SJSA1 (cell line): ENCODE data around the gene RHBDF2. TPM values are rescaled to one million over a fixed set of nuclear protein-coding genes. Genes with fewer than 3 reads are reported as not detected.
A peak's percentile ranks its signal among the peaks of the same experiment; 100 is the strongest.

Experiments used
- DNase-seq, 2 experiments: peaks; one replicate each; pipeline ENCODE4 v3.0.0-alpha.2; 2015 to 2020; ENCODE audit warnings: low spot score in 2 of 2, low read depth in 1 of 2
- H3K27ac ChIP-seq: fragments of 250-450 bp; sonication (Bioruptor Pico); 2 replicates; pipeline ENCODE4 v1.5.1; 2020; ENCODE audit warnings: mild to moderate bottlenecking, moderate library complexity
- H3K27me3 ChIP-seq: fragments of 250-450 bp; sonication (Bioruptor Pico); replicated peaks from 2 replicates; pipeline ENCODE4 v1.5.1; 2020; ENCODE audit warnings: mild to moderate bottlenecking, moderate library complexity
- H3K36me3 ChIP-seq: fragments of 250-450 bp; sonication (Bioruptor Pico); 2 replicates; pipeline ENCODE4 v1.5.1; 2020; ENCODE audit warnings: mild to moderate bottlenecking
- H3K4me1 ChIP-seq: fragments of 250-450 bp; sonication (Bioruptor Pico); replicated peaks from 2 replicates; pipeline ENCODE4 v1.6.1; 2021; ENCODE audit warnings: mild to moderate bottlenecking
- H3K4me3 ChIP-seq: fragments of 250-450 bp; sonication (Bioruptor Pico); 2 replicates; pipeline ENCODE4 v1.5.1; 2020; ENCODE audit warnings: mild to moderate bottlenecking
- H3K9me3 ChIP-seq: fragments of 250-450 bp; sonication (Bioruptor Pico); replicated peaks from 2 replicates; pipeline ENCODE4 v1.5.1; 2020; ENCODE audit warnings: mild to moderate bottlenecking
- total RNA-seq: library from RNA; depleted of rRNA; stranded (reverse); fragments of >200 nt; shearing (Covaris generic); gene quantifications from 2 replicates; pipeline ENCODE4 v1.2.3, GENCODE V29; 2014

RHBDF2 gene
- total RNA-seq, 1 experiment from 2014 or later: 5.8 TPM

- Histone ChIP-seq H3K36me3 (no peaks in the 10 kb centered on the region; the same call in 1 of the 2 replicates), H3K4me1 (peaks cover 35% of the 10 kb centered on the region), H3K27ac (no peak overlapping the region), H3K27me3 (no peaks in the 10 kb centered on the region), H3K9me3 (no peaks in the 10 kb centered on the region), H3K4me3 (no peak overlapping the region)
- DNase-seq: no peak
Observed at GRCh38 chr17:76439314-76439928, 61.8 kb downstream of the RHBDF2 start.

- Histone ChIP-seq H3K27ac (no peak overlapping the region), H3K9me3 (no peaks in the 10 kb centered on the region), H3K4me3 (no peak overlapping the region), H3K27me3 (no peaks in the 10 kb centered on the region), H3K4me1 (peaks cover 29% of the 10 kb centered on the region), H3K36me3 (no peaks in the 10 kb centered on the region; the same call in 1 of the 2 replicates)
- no peak for DNase-seq
Observed at GRCh38 chr17:76438906-76439305, 62.3 kb downstream of the RHBDF2 start.

DNA sequence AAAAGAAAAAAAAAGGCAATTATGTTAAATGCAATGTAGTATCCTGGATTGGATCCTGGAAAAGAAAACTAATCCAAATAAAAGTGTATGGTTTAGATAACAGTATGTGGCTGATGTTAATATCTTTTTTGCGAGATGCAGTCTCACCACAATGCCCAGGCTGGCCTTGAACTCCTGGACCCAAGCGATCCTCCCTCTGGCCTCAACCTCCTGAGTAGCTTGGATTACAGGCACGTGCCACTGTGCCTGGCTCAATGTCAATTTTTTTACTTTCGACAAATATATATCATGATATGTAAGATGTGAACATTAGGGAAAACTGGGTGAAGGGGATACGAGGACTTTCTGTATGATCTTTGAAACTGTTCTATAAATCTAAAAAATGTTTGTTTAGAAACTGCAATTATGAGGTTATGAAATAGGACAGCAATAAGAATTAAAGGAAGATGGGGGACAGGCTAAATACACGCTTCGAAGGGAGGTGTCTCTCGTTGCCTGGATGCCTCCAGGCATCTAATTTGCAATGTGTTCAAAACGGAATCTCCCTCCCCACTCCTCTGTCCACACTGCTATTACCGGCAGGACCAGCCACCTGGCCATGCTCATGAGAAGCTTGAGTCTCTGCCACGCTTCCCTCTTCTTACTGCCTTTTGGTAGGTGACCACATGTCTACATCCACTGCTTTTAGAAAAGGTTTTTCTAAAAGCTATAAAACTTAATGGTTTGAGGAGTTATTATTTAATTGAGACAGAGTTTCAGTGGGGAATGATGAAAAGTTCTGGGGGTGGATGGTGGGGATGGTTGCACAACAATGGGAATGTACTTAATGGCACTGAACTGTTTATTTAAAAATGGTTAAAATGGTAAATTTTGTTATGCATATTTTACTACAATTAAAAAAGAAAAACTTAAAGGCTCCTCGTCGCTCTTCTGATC, 63.5 kb downstream of the RHBDF2 start:
- H3K27ac ChIP-seq: no peak overlapping the region
- no peak overlapping the region for H3K4me3 ChIP-seq
- H3K36me3 ChIP-seq: no peaks in the 10 kb centered on the region; the same call in 1 of the 2 replicates
- H3K4me1 ChIP-seq: peaks cover 18% of the 10 kb centered on the region
- no peaks in the 10 kb centered on the region for H3K9me3 ChIP-seq
- H3K27me3 ChIP-seq: no peaks in the 10 kb centered on the region
- DNase-seq: no peak

DNA sequence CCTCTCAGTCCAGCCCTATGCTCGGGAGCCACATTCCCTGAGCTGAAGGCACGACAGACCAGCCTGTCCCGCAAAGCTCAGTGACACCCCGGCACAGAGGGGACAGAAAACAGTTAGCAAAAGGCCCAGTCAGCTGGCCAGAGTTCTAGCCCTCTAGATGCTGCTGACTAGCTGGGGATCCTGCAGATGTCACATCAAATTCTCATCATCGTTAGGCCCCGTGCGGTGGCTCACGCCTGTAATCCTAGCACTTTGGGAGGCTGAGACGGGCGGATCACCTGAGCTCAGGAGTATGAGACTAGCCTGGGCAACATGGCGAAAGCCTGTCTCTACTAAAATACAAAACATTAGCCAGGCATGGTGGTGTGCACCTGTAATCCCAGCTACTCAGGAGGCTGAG, 65.5 kb downstream of the RHBDF2 start:
- peaks cover 15% of the 10 kb centered on the region for H3K4me1 ChIP-seq
- DNase-seq: no peak
- no peak overlapping the region for H3K4me3 ChIP-seq
- H3K36me3 ChIP-seq: no peaks in the 10 kb centered on the region; the same call in 1 of the 2 replicates
- no peaks in the 10 kb centered on the region for H3K9me3 ChIP-seq
- no peak overlapping the region for H3K27ac ChIP-seq
- no peaks in the 10 kb centered on the region for H3K27me3 ChIP-seq

- no peak for DNase-seq
Observed at GRCh38 chr17:76434870-76435269, 66.4 kb downstream of the RHBDF2 start.

GRCh38 chr17:76433693-76434092, 67.5 kb downstream of the RHBDF2 start:
- H3K9me3 ChIP-seq: no peaks in the 10 kb centered on the region
- H3K27ac ChIP-seq: no peak overlapping the region
- no peaks in the 10 kb centered on the region for H3K27me3 ChIP-seq
- DNase-seq: no peak
- H3K36me3 ChIP-seq: no peaks in the 10 kb centered on the region; the same call in 1 of the 2 replicates
- H3K4me1 ChIP-seq: peaks cover 11% of the 10 kb centered on the region
- H3K4me3 ChIP-seq: no peak overlapping the region

More at GRCh38 chr17:76434870-76435269, 66.4 kb downstream of the RHBDF2 start:
- H3K9me3 ChIP-seq: no peaks in the 10 kb centered on the region
- no peak overlapping the region for H3K4me3 ChIP-seq
- no peaks in the 10 kb centered on the region for H3K27me3 ChIP-seq
- no peak overlapping the region for H3K27ac ChIP-seq
- peaks cover 20% of the 10 kb centered on the region for H3K4me1 ChIP-seq
- no peaks in the 10 kb centered on the region; the same call in 1 of the 2 replicates for H3K36me3 ChIP-seq

GRCh38 chr17:76432712-76433336, 68.4 kb downstream of the RHBDF2 start:
- H3K9me3 ChIP-seq: no peaks in the 10 kb centered on the region
- no peak overlapping the region for H3K4me3 ChIP-seq
- no peak overlapping the region; the same call in 1 of the 2 replicates for H3K27ac ChIP-seq
- H3K36me3 ChIP-seq: no peaks in the 10 kb centered on the region; the same call in 1 of the 2 replicates
- no peaks in the 10 kb centered on the region for H3K27me3 ChIP-seq
- DNase-seq: no peak
- peaks cover 15% of the 10 kb centered on the region for H3K4me1 ChIP-seq

DNA sequence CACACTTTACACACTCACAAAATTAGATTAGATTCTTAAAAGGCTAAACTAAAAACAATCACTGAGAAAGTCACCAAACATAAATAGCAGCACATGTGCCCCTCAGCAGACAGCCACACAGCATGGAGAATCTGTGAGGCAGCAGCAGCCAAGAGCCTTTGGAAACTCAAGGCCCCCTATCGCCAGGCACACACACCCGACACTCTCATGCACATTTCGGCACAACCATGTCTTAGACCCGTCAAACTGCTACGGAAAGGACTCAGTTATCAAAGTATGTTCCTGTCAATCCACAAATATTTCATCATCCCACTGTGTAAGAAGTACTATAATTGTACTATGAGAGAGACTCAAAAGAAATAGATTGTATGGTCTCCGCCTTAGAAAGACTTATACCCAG, 69.2 kb downstream of the RHBDF2 start:
- Histone ChIP-seq H3K27me3 (no peaks in the 10 kb centered on the region), H3K9me3 (no peaks in the 10 kb centered on the region), H3K4me1 (peaks cover 23% of the 10 kb centered on the region), H3K4me3 (no peak overlapping the region), H3K27ac (no peak overlapping the region; the same call in 1 of the 2 replicates), H3K36me3 (no peaks in the 10 kb centered on the region; the same call in 1 of the 2 replicates)
- no peak for DNase-seq

GRCh38 chr17:76431509-76431908, 69.7 kb downstream of the RHBDF2 start:
- Histone ChIP-seq H3K9me3 (no peaks in the 10 kb centered on the region), H3K4me3 (no peak overlapping the region), H3K27ac (no peak overlapping the region), H3K4me1 (peaks cover 23% of the 10 kb centered on the region), H3K27me3 (no peaks in the 10 kb centered on the region), H3K36me3 (no peaks in the 10 kb centered on the region)
- no peak for DNase-seq

GRCh38 chr17:76428511-76428910, 72.7 kb downstream of the RHBDF2 start:
- Histone ChIP-seq H3K27ac (peak overlapping the region; percentile 41), H3K27me3 (no peaks in the 10 kb centered on the region), H3K36me3 (no peaks in the 10 kb centered on the region), H3K4me1 (peaks cover 23% of the 10 kb centered on the region), H3K4me3 (no peak overlapping the region), H3K9me3 (no peaks in the 10 kb centered on the region)
- DNase-seq: no peak

GRCh38 chr17:76427501-76428231, 73.6 kb downstream of the RHBDF2 start:
- Histone ChIP-seq H3K36me3 (peaks cover 4% of the 10 kb centered on the region; the same call in 1 of the 2 replicates), H3K9me3 (no peaks in the 10 kb centered on the region), H3K27ac (peak overlapping the region; percentile 41), H3K4me3 (no peak overlapping the region), H3K4me1 (peaks cover 23% of the 10 kb centered on the region), H3K27me3 (no peaks in the 10 kb centered on the region)
- DNase-seq: peak; percentile 68 to 84

DNA sequence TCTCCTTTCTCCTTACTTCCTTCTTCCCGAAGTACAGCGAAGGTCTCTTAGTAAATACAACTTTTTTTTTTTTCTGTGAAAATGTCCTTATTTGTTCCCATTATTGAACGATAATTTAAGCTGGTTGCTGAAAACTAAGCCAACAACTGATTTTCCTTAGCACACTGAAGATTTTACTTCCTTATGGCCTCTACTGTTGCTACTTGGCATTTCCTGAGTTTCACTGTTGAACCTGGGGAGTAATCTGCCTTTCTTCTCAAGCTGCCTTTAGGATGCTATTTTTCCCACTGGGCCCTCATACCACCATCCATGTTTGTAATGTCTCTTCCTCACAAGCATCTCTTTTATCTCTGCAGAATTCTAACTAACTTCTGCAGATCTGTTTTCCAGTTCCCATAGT, 74.4 kb downstream of the RHBDF2 start:
- Histone ChIP-seq H3K27ac (peak overlapping the region; percentile 10), H3K4me1 (peaks cover 23% of the 10 kb centered on the region), H3K36me3 (peaks cover 4% of the 10 kb centered on the region), H3K27me3 (no peaks in the 10 kb centered on the region), H3K9me3 (no peaks in the 10 kb centered on the region), H3K4me3 (no peak overlapping the region)
- no peak for DNase-seq

- Histone ChIP-seq H3K9me3 (no peaks in the 10 kb centered on the region), H3K27me3 (no peaks in the 10 kb centered on the region), H3K36me3 (peaks cover 4% of the 10 kb centered on the region), H3K4me1 (peaks cover 14% of the 10 kb centered on the region), H3K27ac (no peak overlapping the region), H3K4me3 (no peak overlapping the region)
- DNase-seq: no peak
Observed at GRCh38 chr17:76422860-76423259, 78.4 kb downstream of the RHBDF2 start.
